H9 (cell line): Measurements from ENCODE around the gene NPAS3. TPM values are rescaled to one million over a fixed set of nuclear protein-coding genes. Genes with fewer than 3 reads are reported as not detected.
A peak's percentile ranks its signal among the peaks of the same experiment; 100 is the strongest.

Experiments used
- DNase-seq: peaks from one replicate; pipeline ENCODE4 v3.0.0-alpha.2; 2017
- H2AFZ ChIP-seq: one replicate; pipeline ENCODE4 v1.6.1; 2013; ENCODE audit warnings: mild to moderate bottlenecking, low read length, control low read depth, moderate library complexity
- H2AK5ac ChIP-seq: 2 replicates; pipeline ENCODE4 v1.6.1; 2013; ENCODE audit warnings: low read length, control low read depth, mixed read lengths; ENCODE audit not compliant: insufficient read length
- H2BK120ac ChIP-seq: one replicate; pipeline ENCODE4 v1.6.1; 2013; ENCODE audit warnings: low read depth, mild to moderate bottlenecking, low read length, control low read depth, inconsistent platforms; ENCODE audit not compliant: poor library complexity, severe bottlenecking
- H2BK12ac ChIP-seq: 2 replicates; pipeline ENCODE4 v1.6.1; 2013; ENCODE audit warnings: low read length, control low read depth, mixed read lengths, low read depth; ENCODE audit not compliant: insufficient read length
- H2BK15ac ChIP-seq: 2 replicates; pipeline ENCODE4 v1.6.1; 2013; ENCODE audit warnings: low read depth, low read length, control low read depth
- H2BK20ac ChIP-seq: one replicate; pipeline ENCODE4 v1.6.1; 2013; ENCODE audit warnings: low read depth, mild to moderate bottlenecking, low read length, control low read depth, inconsistent platforms; ENCODE audit not compliant: poor library complexity, severe bottlenecking
- H2BK5ac ChIP-seq: 2 replicates; pipeline ENCODE4 v1.6.1; 2013; ENCODE audit warnings: low read length, control low read depth, mixed read lengths; ENCODE audit not compliant: insufficient read length
- H3K14ac ChIP-seq: 2 replicates; pipeline ENCODE4 v1.6.1; 2013; ENCODE audit warnings: low read length, control low read depth; ENCODE audit not compliant: insufficient read depth
- H3K18ac ChIP-seq: 2 replicates; pipeline ENCODE4 v1.6.1; 2013; ENCODE audit warnings: low read depth, mild to moderate bottlenecking, mixed read lengths, low read length, control low read depth; ENCODE audit not compliant: insufficient read length
- H3K23ac ChIP-seq: 2 replicates; pipeline ENCODE4 v1.6.1; 2013; ENCODE audit warnings: low read length, control low read depth, mixed read lengths, low read depth; ENCODE audit not compliant: insufficient read length
- H3K23me2 ChIP-seq: 2 replicates; pipeline ENCODE4 v1.6.1; 2013; ENCODE audit warnings: low read depth, mild to moderate bottlenecking, mixed read lengths, low read length, control low read depth; ENCODE audit not compliant: insufficient read length, poor library complexity, severe bottlenecking
- H3K27ac ChIP-seq: 2 replicates; pipeline ENCODE4 v1.5.1; 2013; ENCODE audit warnings: low read length, control low read depth, mixed read lengths, low read depth; ENCODE audit not compliant: insufficient read length
- H3K27me3 ChIP-seq: 2 replicates; pipeline ENCODE4 v1.6.1; 2013; ENCODE audit warnings: low read length, control low read depth, inconsistent platforms; ENCODE audit not compliant: insufficient read depth
- H3K4ac ChIP-seq: 2 replicates; pipeline ENCODE4 v1.6.1; 2013; ENCODE audit warnings: low read depth, mild to moderate bottlenecking, control low read depth, inconsistent platforms, low read length, moderate library complexity
- H3K4me1 ChIP-seq: 2 replicates; pipeline ENCODE4 v1.6.1; 2013; ENCODE audit warnings: low read length, control low read depth, inconsistent platforms; ENCODE audit not compliant: insufficient read depth
- H3K4me2 ChIP-seq: 2 replicates; pipeline ENCODE4 v1.6.1; 2013; ENCODE audit warnings: low read length, control low read depth, mixed read lengths; ENCODE audit not compliant: insufficient read length, insufficient read depth
- H3K56ac ChIP-seq: 2 replicates; pipeline ENCODE4 v1.6.1; 2013; ENCODE audit warnings: low read depth, mild to moderate bottlenecking, mixed read lengths, low read length, control low read depth; ENCODE audit not compliant: insufficient read length
- H3K79me1 ChIP-seq: 2 replicates; pipeline ENCODE4 v1.6.1; 2013; ENCODE audit warnings: low read depth, mild to moderate bottlenecking, moderate library complexity, low read length, control low read depth, inconsistent platforms; ENCODE audit not compliant: insufficient read depth, poor library complexity, severe bottlenecking
- H3K79me2 ChIP-seq: 2 replicates; pipeline ENCODE4 v1.6.1; 2013; ENCODE audit warnings: low read length, control low read depth, inconsistent platforms; ENCODE audit not compliant: insufficient read depth
- H3K9ac ChIP-seq: 2 replicates; pipeline ENCODE4 v1.6.1; 2013; ENCODE audit warnings: low read length, control low read depth, mixed read lengths; ENCODE audit not compliant: insufficient read length; ENCODE audit errors: extremely low read depth
- H3K9me3 ChIP-seq: one replicate; pipeline ENCODE4 v1.6.1; 2013; ENCODE audit warnings: low read depth, low read length, inconsistent platforms; ENCODE audit not compliant: control insufficient read depth
- H3T11ph ChIP-seq: one replicate; pipeline ENCODE4 v1.6.1; 2013; ENCODE audit warnings: mild to moderate bottlenecking, low read length, control low read depth, inconsistent platforms
- H4K20me1 ChIP-seq: one replicate; pipeline ENCODE4 v1.6.1; 2013; ENCODE audit not compliant: control insufficient read depth, insufficient read length, insufficient read depth
- H4K5ac ChIP-seq: 2 replicates; pipeline ENCODE4 v1.6.1; 2013; ENCODE audit warnings: low read depth, mild to moderate bottlenecking, mixed read lengths, low read length, control low read depth; ENCODE audit not compliant: insufficient read length
- H4K8ac ChIP-seq: replicated peaks from 2 replicates; pipeline ENCODE4 v1.6.1; 2013; ENCODE audit warnings: low read length, control low read depth, mixed read lengths, low read depth; ENCODE audit not compliant: insufficient read length
- H4K91ac ChIP-seq: 2 replicates; pipeline ENCODE4 v1.6.1; 2013; ENCODE audit warnings: low read depth, mild to moderate bottlenecking, moderate library complexity, mixed read lengths, low read length, control low read depth; ENCODE audit not compliant: insufficient read length
- H3K27ac Mint-ChIP-seq, 3 experiments: 2 replicates in 2 of 3; 3 replicates in 1 of 3; pipeline ENCODE4 v1.8.0; 2020 to 2021; ENCODE audit warnings: mixed read lengths in 3 of 3, mild to moderate bottlenecking in 1 of 3, moderate library complexity in 1 of 3
- H3K27me3 Mint-ChIP-seq: 2 replicates; pipeline ENCODE4 v1.8.0; 2021; ENCODE audit warnings: low read depth, mild to moderate bottlenecking, moderate library complexity, mixed read lengths
- H3K36me3 Mint-ChIP-seq, 3 experiments: 2 replicates in 2 of 3; 3 replicates in 1 of 3; pipeline ENCODE4 v1.8.0; 2020 to 2021; ENCODE audit warnings: low read depth in 3 of 3, mixed read lengths in 3 of 3; ENCODE audit not compliant: insufficient read depth in 1 of 3
- H3K4me1 Mint-ChIP-seq, 2 experiments: 2 replicates each; pipeline ENCODE4 v1.8.0; 2020; ENCODE audit warnings: mixed read lengths in 2 of 2
- H3K4me3 Mint-ChIP-seq, 2 experiments: 2 replicates in 1 of 2; 3 replicates in 1 of 2; pipeline ENCODE4 v1.8.0; 2020 to 2021; ENCODE audit warnings: mild to moderate bottlenecking in 2 of 2, mixed read lengths in 2 of 2, moderate library complexity in 1 of 2
- H3K9me3 Mint-ChIP-seq, 2 experiments: 2 replicates in 1 of 2; 3 replicates in 1 of 2; pipeline ENCODE4 v1.8.0; 2020; ENCODE audit warnings: mild to moderate bottlenecking in 2 of 2, mixed read lengths in 2 of 2, moderate library complexity in 1 of 2
- WGBS: extraction: QIAGEN DNeasy Blood & Tissue Kit; methylation state at CpG from one replicate; pipeline ENCODE4 v1.1.7; 2013; ENCODE audit warnings: missing lambda C conversion rate, low lambda C conversion rate, mixed read lengths; ENCODE audit not compliant: insufficient read length; ENCODE audit errors: extremely low coverage; 5-methylcytosine and 5-hydroxymethylcytosine counted together
- total RNA-seq: library from RNA; stranded (reverse); gene quantifications from 2 replicates; pipeline ENCODE4 v1.2.1, GENCODE V29; 2021
- TF ChIP-seq, protein P1 (sequence below): fragments of 200-600 bp; sonication (generic); conservative IDR thresholded peaks from 3 replicates; pipeline ENCODE4 v1.8.0; 2021; ENCODE audit warnings: antibody characterized with exemption, mild to moderate bottlenecking

NPAS3 gene
- total RNA-seq, 1 experiment from 2014 or later = 0.17 TPM

DNA sequence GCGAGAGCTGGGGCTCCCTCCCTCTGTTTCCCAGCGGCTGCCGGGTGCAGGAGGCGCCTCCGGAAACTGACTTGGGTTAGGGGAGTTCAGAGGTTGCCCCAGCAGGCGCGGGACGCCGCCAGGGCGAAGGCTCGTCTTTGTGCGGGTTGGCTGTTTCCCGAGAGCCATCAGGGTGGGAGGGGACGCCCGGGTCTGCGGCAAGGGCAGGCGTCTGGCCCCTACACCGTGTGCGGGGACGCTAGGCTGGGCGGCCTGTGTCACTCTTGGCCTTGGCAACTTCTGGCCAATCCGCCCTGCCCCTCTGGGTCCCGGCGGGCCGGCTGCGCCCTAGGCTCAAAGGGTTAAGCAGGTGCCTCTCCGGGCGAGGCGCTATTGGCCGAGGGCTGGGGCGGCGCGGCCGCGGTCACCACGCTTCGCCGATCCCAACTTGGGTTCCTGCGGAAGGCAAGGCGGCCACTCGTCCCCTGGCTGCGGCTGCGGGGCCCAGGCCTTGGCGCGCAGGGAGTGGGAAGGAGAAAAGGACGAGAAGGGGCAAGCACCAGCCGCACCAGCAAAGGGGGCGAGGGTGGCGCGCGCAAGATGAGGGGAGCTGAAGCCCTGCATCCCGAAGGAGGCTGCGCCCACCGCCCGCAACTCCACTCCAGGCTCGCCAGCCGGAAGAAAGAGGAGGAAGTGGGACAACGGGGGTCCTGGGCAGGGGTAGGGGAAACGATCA is 5.6 kb upstream of the NPAS3 start:
- Mint-ChIP-seq H3K27ac (peak overlapping the region in 1 of 3 experiments; percentile 92; a peak in 2 of 7 replicates), H3K27me3 (peaks cover 89% of the 10 kb centered on the region), H3K4me3 (peak overlapping the region; percentile 70 to 91), H3K9me3 (no peaks in the 10 kb centered on the region; a peak in 1 of 5 replicates), H3K36me3 (no peaks in the 10 kb centered on the region; a peak in 1 of 7 replicates), H3K4me1 (peaks cover 34 to 38% of the 10 kb centered on the region in 2 experiments)
- no peak overlapping the region for H2AFZ ChIP-seq
- H3K4me1 ChIP-seq = no peaks in the 10 kb centered on the region; the same call in 1 of the 2 replicates
- no peak overlapping the region for H2BK20ac ChIP-seq
- no peak overlapping the region for H3K4ac ChIP-seq
- DNase-seq = peak; percentile 81
- H2AK5ac ChIP-seq = no peak overlapping the region
- H3K27ac ChIP-seq = no peak overlapping the region
- WGBS = no CpG with 5 or more reads among the region's 59 CpGs
- H3K27me3 ChIP-seq = peaks cover 37% of the 10 kb centered on the region
- H4K20me1 ChIP-seq = no peaks in the 10 kb centered on the region
- peak overlapping the region; percentile 71 for H3K18ac ChIP-seq
- H3K23ac ChIP-seq = no peak overlapping the region
- no peak overlapping the region for H3K9ac ChIP-seq
- H3T11ph ChIP-seq = no peak overlapping the region
- no peak overlapping the region for H4K8ac ChIP-seq
- no peak overlapping the region for H2BK5ac ChIP-seq
- H3K56ac ChIP-seq = no peak overlapping the region
- H3K79me2 ChIP-seq = no peaks in the 10 kb centered on the region
- no peak overlapping the region for H2BK12ac ChIP-seq
- H3K23me2 ChIP-seq = peaks cover 29% of the 10 kb centered on the region
- no peaks in the 10 kb centered on the region for H3K9me3 ChIP-seq
- no peaks in the 10 kb centered on the region for H3K79me1 ChIP-seq
- H2BK15ac ChIP-seq = no peak overlapping the region
- peak overlapping the region; percentile 84 for H3K4me2 ChIP-seq
- no peak overlapping the region for H4K91ac ChIP-seq
- peak overlapping the region; percentile 77 for H3K14ac ChIP-seq
- H2BK120ac ChIP-seq = no peak overlapping the region
- TF ChIP-seq, protein P1, sequence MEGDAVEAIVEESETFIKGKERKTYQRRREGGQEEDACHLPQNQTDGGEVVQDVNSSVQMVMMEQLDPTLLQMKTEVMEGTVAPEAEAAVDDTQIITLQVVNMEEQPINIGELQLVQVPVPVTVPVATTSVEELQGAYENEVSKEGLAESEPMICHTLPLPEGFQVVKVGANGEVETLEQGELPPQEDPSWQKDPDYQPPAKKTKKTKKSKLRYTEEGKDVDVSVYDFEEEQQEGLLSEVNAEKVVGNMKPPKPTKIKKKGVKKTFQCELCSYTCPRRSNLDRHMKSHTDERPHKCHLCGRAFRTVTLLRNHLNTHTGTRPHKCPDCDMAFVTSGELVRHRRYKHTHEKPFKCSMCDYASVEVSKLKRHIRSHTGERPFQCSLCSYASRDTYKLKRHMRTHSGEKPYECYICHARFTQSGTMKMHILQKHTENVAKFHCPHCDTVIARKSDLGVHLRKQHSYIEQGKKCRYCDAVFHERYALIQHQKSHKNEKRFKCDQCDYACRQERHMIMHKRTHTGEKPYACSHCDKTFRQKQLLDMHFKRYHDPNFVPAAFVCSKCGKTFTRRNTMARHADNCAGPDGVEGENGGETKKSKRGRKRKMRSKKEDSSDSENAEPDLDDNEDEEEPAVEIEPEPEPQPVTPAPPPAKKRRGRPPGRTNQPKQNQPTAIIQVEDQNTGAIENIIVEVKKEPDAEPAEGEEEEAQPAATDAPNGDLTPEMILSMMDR = no peak
- no peak overlapping the region for H4K5ac ChIP-seq
